SJSA1 (cell line): ENCODE measurements around the gene ATP13A1. TPM values are rescaled to one million over a fixed set of nuclear protein-coding genes. Genes with fewer than 3 reads are reported as not detected.

Source experiments
- DNase-seq, 2 experiments: peaks; one replicate each; pipeline ENCODE4 v3.0.0-alpha.2; 2015 to 2020; ENCODE audit warnings: low spot score in 2 of 2, low read depth in 1 of 2
- H3K27ac ChIP-seq: fragments of 250-450 bp; sonication (Bioruptor Pico); 2 replicates; pipeline ENCODE4 v1.5.1; 2020; ENCODE audit warnings: mild to moderate bottlenecking, moderate library complexity
- H3K27me3 ChIP-seq: fragments of 250-450 bp; sonication (Bioruptor Pico); replicated peaks from 2 replicates; pipeline ENCODE4 v1.5.1; 2020; ENCODE audit warnings: mild to moderate bottlenecking, moderate library complexity
- H3K36me3 ChIP-seq: fragments of 250-450 bp; sonication (Bioruptor Pico); 2 replicates; pipeline ENCODE4 v1.5.1; 2020; ENCODE audit warnings: mild to moderate bottlenecking
- H3K4me1 ChIP-seq: fragments of 250-450 bp; sonication (Bioruptor Pico); replicated peaks from 2 replicates; pipeline ENCODE4 v1.6.1; 2021; ENCODE audit warnings: mild to moderate bottlenecking
- H3K4me3 ChIP-seq: fragments of 250-450 bp; sonication (Bioruptor Pico); 2 replicates; pipeline ENCODE4 v1.5.1; 2020; ENCODE audit warnings: mild to moderate bottlenecking
- H3K9me3 ChIP-seq: fragments of 250-450 bp; sonication (Bioruptor Pico); replicated peaks from 2 replicates; pipeline ENCODE4 v1.5.1; 2020; ENCODE audit warnings: mild to moderate bottlenecking
- total RNA-seq: library from RNA; depleted of rRNA; stranded (reverse); fragments of >200 nt; shearing (Covaris generic); gene quantifications from 2 replicates; pipeline ENCODE4 v1.2.3, GENCODE V29; 2014

ATP13A1 gene
- total RNA-seq, 1 experiment from 2014 or later = 147 TPM

DNA sequence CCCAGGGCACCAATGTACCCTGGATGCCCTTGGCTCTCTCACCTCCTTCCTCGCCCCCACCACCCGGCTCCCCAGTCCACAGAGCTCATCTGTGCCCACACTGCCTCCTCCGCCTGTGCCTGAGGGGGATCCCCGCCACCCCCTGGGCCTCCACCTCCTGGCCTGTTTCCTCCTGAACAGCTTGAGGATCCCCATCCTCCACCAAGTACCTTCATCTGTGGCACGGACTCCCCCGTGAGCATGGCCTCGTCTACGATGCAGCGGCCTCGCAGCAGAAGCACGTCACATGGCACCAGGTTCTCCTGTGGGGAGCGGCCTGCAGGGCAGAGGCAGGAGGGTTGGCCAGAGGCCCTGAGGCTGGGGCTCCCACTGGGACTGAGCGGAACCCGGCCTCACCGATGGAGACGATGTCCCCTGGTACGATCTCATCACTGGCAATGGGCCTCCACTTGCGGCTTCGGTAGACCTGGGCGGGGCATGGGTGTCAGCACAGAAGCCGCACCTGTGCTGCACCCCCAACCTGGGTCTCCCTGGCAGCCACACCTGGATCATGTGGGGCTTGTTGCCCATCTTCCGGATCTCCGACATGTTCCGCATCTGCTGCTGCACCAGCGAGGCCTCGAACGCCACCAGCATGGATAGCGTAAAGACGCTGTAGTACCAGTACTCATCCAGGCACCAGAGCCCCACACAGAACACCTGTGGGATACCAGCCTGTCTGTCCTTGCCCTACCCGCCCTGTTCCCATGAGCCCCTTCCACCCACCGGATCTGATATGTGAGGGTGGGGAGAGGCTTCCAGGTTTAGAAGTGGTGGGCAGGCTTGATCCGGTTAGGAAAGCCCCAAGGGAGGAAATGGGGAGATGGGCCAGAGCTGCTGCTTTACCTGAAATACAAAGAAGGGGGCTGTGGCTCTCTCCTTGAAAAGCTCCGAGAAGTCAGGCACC is 6.8 kb downstream of the ATP13A1 start:
- H3K36me3 ChIP-seq = peaks cover 85% of the 10 kb centered on the region
- H3K27ac ChIP-seq = no peak overlapping the region

DNA sequence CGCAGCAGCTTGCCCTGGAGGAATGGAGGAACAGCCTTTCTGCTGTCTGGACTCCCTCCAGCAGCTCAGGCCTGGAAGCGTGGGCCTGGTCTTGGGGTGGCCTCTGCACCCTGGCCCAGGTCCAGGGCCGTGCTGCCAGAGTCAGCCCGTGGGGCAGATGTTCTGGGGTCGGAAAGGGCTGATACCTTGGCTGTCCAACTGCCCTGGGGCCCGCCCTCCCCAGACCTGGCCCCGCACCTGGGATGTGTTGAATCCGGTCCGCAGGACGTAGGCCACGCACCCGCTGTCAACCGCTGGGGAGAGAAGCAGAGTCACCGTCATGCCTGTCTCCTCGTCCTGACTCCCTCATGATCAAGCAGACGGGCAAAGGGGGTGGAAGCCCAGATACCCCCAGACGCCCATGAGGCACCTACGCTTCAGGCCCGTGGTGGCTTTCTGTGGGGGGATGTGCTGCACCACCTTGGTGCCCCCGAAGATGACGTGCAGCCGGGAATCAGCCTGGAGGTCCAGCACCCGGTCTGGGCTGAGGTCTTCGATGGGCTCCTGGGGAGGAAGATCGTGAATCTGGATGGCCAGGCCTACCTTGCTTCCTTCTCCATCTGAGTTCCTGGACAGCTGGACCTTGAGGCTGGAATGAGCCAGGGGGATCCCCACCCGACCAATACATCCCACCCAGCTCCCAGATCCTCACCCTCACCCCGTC is 7.7 kb downstream of the ATP13A1 start:
- Histone ChIP-seq H3K9me3 (no peaks in the 10 kb centered on the region), H3K4me1 (no peaks in the 10 kb centered on the region), H3K27me3 (no peaks in the 10 kb centered on the region), H3K36me3 (peaks cover 91% of the 10 kb centered on the region), H3K27ac (no peak overlapping the region), H3K4me3 (no peak overlapping the region)
- no peak for DNase-seq

More for the DNA sequence above, 6.8 kb downstream of the ATP13A1 start:
- H3K27me3 ChIP-seq = no peaks in the 10 kb centered on the region
- no peaks in the 10 kb centered on the region for H3K9me3 ChIP-seq
- H3K4me1 ChIP-seq = peaks cover 4% of the 10 kb centered on the region
- no peak for DNase-seq
- H3K4me3 ChIP-seq = no peak overlapping the region

DNA sequence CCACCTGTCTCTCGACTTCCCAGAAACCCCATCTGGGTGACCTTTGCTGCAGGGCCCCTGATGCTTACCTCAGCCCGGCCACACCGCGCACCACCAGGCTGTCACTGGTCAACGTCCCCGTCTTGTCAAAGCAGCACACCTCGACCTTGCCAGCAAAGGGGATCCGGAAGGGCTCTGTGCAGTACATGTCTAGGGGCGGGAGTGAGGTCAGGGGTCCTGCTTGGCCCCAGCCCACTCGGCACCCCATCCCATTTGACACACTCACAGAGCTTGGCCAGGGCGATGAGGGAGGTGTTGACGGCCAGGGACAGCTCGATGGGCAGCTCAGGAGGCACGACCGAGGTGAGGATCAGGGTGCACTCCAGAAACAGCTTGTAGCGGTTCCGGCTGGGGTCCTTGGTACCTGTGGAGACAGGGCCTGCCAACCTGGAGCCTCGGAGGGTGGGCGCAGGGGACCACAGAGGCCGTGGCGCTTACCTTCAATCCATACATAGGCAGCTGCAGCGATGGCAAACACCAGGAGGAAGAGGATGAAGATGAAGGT is 8.4 kb downstream of the ATP13A1 start:
- Histone ChIP-seq H3K4me1 (no peaks in the 10 kb centered on the region), H3K4me3 (no peak overlapping the region), H3K27ac (no peak overlapping the region), H3K9me3 (no peaks in the 10 kb centered on the region), H3K27me3 (no peaks in the 10 kb centered on the region), H3K36me3 (peaks cover 97% of the 10 kb centered on the region)
- no peak for DNase-seq

DNA sequence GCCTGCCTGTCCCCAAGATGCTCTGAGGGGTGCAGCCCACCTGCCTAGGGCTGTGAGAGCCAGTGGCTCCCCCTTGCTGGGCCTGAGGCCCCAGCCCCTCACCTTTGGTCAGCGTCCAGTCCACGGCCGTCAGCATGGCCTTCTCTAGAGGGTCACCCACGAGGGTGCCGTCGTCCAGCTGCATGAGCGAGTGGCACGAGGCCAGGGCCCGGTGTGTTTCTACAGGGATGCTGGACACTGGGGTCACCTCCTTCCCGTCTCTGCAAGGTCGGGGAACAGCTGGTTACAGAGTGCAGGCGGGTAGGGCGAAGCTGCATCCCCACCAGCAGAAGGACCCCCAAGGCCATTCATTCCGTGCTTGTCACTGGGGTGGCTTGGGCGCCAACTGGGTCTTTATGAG is 9.0 kb downstream of the ATP13A1 start:
- Histone ChIP-seq H3K9me3 (no peaks in the 10 kb centered on the region), H3K36me3 (peaks cover 97% of the 10 kb centered on the region), H3K4me3 (no peak overlapping the region), H3K4me1 (no peaks in the 10 kb centered on the region), H3K27me3 (no peaks in the 10 kb centered on the region), H3K27ac (no peak overlapping the region)
- DNase-seq = no peak

DNA sequence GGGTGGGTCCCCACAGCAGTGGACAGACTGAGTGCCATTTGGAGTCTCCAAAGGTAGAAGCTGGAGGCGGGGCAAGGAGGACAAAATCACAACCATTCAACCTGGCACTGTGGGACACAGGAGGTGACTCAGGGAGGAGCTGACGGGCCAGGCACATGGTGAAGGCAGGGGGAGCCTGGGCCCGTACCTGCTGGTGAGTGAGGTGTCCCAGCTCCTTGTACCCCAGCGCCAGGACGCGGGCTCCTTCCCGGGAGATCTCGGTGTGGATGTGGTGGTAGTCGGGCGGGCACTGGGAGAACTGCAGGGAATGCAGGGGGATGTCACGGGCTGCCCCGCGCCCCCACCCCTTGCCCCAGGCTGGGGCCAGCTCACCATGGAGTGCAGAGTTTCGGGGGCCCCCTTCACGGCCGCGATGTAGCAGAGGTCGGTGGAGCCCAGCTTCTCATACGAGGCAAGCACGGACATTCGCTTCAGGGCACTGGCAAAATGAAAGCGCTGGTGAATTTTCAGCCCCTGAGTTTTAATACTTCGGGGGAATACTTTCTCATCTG is 9.8 kb downstream of the ATP13A1 start:
- Histone ChIP-seq H3K27me3 (no peaks in the 10 kb centered on the region), H3K9me3 (no peaks in the 10 kb centered on the region), H3K36me3 (peaks cover 95% of the 10 kb centered on the region), H3K4me1 (no peaks in the 10 kb centered on the region), H3K4me3 (no peak overlapping the region), H3K27ac (no peak overlapping the region)
- no peak for DNase-seq

DNA sequence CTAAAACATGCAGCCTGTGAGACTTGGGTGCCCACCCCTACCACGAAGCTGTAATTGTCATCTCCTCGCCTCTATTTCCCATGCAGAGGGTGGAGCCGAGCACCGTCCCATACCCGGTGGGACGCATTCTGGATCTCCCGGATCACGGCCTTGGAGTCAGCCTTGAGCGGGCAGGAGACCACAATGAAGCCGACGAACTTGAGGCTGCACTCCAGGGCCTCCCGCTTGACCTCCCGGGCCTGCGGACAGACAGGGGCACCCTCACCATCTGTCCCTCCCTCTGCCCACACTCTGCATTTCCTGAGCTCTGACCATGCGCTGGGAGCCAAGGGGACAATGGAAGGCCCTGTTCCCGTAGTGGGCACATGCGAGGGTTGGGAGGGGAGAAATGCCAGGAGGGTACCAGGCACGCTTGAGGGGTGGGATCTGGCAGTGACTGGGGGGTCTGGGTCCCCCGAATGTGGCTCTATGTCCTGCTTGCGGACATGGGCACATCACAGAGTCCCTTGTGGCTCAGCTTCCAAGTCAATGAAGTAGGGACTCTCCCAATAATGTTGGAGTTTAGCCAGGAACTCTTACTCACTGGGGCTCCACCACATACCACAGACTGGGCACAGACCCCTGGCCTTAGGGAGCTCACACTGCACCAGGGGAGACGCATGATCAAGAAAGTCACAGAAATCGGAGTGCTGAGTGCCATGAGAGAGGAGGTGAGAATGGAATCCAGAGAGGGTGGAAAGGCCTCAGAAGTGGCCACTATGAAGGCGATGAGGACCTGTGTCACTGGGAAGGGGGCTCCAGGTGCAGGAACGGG is 10.8 kb downstream of the ATP13A1 start:
- Histone ChIP-seq H3K9me3 (no peaks in the 10 kb centered on the region), H3K27ac (no peak overlapping the region), H3K36me3 (peaks cover 88% of the 10 kb centered on the region), H3K4me1 (no peaks in the 10 kb centered on the region), H3K4me3 (no peak overlapping the region), H3K27me3 (no peaks in the 10 kb centered on the region)
- no peak for DNase-seq

DNA sequence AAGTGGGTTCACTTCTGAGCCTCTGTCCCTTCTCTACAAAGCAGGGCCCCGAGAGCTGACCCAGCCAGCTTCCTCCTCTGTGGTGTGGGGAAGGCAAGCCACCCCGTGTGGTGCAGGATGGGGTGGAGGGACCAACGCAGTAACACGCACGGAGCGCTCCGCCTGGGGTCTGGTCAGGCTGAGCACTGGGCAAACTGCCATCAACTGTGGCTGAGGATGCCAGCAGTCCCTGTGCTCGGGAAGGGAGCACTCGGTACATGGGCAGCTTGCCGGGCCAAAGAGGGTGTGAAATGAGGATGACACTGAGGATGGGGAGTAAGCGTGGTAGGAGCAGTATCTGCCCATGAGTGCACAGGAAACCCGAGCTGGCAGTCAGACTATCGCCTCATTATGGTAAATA is 12.4 kb downstream of the ATP13A1 start:
- DNase-seq = no peak
- Histone ChIP-seq H3K4me1 (no peaks in the 10 kb centered on the region), H3K27me3 (no peaks in the 10 kb centered on the region), H3K4me3 (no peak overlapping the region), H3K9me3 (no peaks in the 10 kb centered on the region), H3K27ac (no peak overlapping the region), H3K36me3 (peaks cover 85% of the 10 kb centered on the region)

DNA sequence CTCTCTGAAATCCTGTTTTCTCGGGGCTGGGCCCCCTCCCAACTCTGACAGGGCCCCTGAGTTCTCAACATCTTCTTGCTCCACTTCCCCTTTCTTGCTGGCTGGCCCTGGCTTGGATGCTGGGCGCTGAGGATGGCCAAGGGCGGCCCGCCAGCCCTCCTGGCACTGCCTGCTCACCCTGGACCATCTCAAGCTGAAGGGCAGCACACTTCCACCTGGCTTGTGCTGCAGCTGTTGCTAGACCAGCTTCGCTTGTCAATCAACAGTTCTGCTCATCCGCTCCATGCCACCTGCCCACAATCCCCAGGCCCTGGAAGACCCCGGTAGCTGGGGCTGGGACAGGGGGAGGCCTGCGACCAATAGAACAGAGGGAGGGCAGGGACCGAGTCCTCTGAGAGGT is 13.1 kb downstream of the ATP13A1 start:
- Histone ChIP-seq H3K36me3 (peaks cover 85% of the 10 kb centered on the region), H3K27ac (no peak overlapping the region), H3K4me1 (no peaks in the 10 kb centered on the region), H3K27me3 (no peaks in the 10 kb centered on the region), H3K9me3 (no peaks in the 10 kb centered on the region), H3K4me3 (no peak overlapping the region)
- DNase-seq = no peak

DNA sequence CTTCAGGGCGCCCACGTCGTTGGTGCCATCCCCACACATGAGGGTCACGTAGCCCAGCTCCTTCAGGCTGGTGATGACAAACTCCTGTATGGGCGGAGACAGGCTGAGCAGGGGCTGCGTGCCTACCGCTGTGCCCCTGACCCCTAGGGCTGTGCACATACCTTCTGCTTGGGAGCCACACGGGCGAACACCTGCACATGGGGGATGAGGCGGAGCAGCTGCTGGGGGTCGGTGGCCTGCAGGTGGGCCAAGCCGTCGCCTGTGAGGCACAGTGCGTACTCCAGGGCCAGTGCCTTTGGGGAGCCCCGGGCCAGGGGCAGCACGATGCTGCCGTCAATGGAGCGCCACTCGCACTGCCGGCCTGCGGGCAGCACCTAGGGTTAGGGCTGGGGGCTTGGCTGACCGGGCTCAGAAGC is 13.9 kb downstream of the ATP13A1 start:
- H3K9me3 ChIP-seq = no peaks in the 10 kb centered on the region

DNA sequence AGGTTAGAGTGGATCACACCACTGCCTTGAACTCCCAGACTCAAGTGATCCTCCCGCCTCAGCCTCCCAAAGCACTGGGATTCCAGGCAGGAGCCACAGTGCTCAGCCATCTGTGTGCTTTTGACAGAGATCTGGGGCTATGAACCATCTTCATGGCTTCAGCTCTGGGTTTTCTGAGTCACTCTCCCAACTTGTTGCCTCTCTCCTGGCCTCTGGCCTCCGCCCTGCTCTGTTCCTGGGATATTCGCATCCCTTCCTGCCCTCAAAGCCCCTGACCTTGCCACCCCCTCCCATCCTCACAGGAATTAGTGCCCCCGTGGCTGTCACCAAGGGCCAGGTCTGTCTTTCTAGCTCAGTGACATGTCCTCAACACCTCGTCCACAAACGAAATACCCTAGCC is 14.3 kb downstream of the ATP13A1 start:
- Histone ChIP-seq H3K36me3 (peaks cover 85% of the 10 kb centered on the region), H3K9me3 (no peaks in the 10 kb centered on the region), H3K4me3 (no peak overlapping the region), H3K27ac (no peak overlapping the region), H3K27me3 (no peaks in the 10 kb centered on the region), H3K4me1 (no peaks in the 10 kb centered on the region)
- no peak for DNase-seq

More for the DNA sequence above, 13.9 kb downstream of the ATP13A1 start:
- Histone ChIP-seq H3K4me3 (no peak overlapping the region), H3K36me3 (peaks cover 85% of the 10 kb centered on the region), H3K27me3 (no peaks in the 10 kb centered on the region), H3K4me1 (no peaks in the 10 kb centered on the region), H3K27ac (no peak overlapping the region)
- no peak for DNase-seq

DNA sequence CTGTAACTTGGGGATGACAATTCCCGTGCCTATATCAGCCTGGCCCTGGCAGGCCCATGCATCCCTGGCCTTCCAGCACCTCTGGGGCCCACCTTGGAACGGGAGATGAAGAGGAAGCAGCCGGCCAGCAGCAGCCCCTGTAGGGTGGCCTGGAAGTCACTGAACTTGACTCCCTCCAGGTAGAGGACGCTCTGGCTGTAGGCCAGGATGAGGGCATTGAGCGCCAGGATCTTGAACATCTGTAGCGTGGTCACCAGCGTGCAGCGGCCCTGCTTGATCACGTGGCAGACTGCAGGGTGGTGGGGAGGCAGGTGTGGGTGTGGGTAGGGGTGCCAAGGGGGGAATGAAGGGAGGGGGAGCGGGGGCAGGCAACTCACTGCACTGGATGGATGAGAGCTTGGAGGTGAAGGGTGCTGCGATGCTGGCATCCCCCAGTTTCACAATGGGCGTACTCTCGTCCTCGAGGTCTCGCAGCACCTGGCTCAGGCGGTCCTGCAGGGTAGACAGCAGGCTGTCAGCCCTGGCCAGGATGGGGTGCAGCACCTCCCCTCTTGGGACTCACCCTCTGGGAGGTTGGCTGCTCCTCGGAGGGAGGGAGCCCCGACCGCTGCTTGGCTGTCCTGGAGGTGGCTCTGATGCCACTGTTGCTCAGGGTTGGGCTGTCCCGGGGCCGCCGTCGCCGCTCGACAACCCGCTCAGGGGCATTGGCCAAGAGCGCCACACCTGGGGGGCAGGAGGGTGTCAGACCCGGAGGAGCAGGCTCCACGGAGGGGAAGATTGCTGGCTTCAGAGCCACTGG is 16.2 kb downstream of the ATP13A1 start:
- H3K36me3 ChIP-seq = peaks cover 68% of the 10 kb centered on the region
- peaks cover 9% of the 10 kb centered on the region for H3K4me1 ChIP-seq
- H3K27ac ChIP-seq = no peak overlapping the region
- H3K4me3 ChIP-seq = no peak overlapping the region
- no peak for DNase-seq
- H3K27me3 ChIP-seq = no peaks in the 10 kb centered on the region
- H3K9me3 ChIP-seq = no peaks in the 10 kb centered on the region

DNA sequence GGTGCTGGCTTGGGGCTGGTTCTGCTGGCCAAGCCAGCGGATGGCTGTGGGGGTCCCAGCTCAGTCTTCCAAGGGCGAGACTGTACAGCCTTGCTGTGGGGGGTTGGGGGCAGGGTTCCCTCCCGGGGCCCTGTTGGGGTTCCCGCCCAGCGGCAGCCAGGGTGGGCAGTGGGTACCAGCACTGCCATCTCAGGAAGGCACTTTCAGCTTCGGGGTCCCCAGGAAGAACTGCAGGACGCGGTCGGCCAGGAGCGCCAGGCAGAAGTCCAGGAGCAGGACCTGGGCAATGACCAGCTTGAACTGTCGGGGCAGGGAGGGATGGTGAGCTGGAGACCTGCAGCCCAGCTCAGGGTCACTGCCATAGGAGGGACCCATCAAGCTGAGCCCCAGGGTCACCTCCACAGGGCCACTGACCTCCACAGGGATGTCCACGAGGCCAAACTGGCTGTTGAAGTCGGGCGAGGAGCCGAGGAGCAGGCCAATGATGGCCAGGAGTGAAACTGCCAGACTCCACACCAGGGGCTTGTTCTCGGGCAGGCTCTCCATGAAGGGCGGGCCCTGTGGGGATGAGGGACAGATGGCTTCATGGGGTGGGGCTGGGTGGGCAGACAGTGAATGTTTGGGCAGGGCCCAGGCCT is 18.1 kb downstream of the ATP13A1 start:
- Histone ChIP-seq H3K9me3 (no peaks in the 10 kb centered on the region), H3K27ac (no peak overlapping the region), H3K4me1 (peaks cover 9% of the 10 kb centered on the region), H3K27me3 (no peaks in the 10 kb centered on the region), H3K36me3 (peaks cover 49% of the 10 kb centered on the region), H3K4me3 (no peak overlapping the region)
- DNase-seq = no peak
